GM19025 (cell line): ENCODE measurements around the gene RAET1G.
"Not testable (repeated sequence)": the region's sequence is repeated elsewhere in the genome, so short reads cannot be mapped to it uniquely, and the experiment has no call there.

Experiments
- ATAC-seq: cut with Tn5 transposase; IDR thresholded peaks from one replicate; pipeline ENCODE4 v1.9.1; 2021; ENCODE audit warnings: mild to moderate bottlenecking, low read depth, moderate library complexity; ENCODE audit not compliant: unreplicated experiment

RAET1G gene, protein sequence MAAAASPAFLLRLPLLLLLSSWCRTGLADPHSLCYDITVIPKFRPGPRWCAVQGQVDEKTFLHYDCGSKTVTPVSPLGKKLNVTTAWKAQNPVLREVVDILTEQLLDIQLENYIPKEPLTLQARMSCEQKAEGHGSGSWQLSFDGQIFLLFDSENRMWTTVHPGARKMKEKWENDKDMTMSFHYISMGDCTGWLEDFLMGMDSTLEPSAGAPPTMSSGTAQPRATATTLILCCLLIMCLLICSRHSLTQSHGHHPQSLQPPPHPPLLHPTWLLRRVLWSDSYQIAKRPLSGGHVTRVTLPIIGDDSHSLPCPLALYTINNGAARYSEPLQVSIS

GRCh38 chr6:149922642-149923326, at the start of gene RAET1G:
Gene RAET1G (minus strand): TSS chr6:149923121. CDS start chr6:149923010, 111 bp downstream.
- no peak for ATAC-seq

GRCh38 chr6:149969635-149970034, 46.7 kb upstream of the RAET1G start:
- ATAC-seq, result no peak

DNA sequence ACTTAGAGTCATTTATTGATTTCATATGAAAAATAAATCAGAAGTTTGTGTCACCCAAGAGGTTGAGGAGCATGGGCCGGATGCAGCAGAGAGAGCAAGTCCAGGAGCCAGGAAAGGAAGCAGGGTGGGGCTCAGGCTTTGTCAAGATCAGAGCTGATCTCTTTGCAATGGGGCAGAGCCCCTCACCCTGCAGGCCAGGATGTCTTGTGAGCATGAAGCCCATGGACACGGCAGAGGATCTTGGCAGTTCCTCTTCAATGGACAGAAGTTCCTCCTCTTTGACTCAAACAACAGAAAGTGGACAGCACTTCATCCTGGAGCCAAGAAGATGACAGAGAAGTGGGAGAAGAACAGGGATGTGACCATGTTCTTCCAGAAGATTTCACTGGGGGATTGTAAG, 46.0 kb upstream of the RAET1G start:
- ATAC-seq, result not testable (repeated sequence)

DNA sequence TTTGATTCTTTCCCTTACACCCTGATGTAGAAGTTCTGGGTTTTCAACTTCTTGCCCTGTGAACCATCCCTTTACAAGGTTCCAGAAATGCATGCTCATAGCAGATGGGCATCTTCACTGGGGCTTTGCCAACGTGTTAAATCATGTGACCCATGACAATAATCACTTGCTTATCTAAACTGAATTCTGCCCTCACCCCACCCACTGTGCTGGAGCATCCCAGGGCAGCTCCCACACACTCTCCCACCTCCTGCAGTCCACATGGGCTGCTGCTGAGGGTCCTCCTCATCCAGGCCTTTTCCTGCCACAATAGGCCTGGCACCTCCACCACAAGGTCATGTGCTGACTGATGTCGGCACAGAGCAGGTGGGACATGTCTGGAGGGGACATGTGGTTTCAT, 45.1 kb upstream of the RAET1G start:
- not testable (repeated sequence) for ATAC-seq

DNA sequence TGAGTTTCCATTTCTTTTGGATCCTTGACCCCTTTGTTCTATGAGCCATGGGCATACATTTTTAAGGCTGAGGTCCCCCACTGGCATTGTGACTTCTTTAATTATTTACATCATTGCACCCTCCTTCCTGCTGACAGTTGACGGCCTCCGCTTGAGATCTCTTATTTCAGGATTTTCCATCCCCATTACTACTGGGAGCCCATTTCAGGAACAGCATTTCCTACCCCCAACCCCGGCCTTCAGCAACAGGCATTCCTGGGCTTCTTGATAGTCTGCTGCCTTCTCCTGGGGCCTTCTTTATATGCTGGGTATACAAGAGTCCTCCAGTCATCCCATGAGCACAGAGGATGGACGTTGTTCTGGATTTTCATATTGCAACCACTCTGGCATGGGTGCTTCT, 44.7 kb upstream of the RAET1G start:
- no peak for ATAC-seq

DNA sequence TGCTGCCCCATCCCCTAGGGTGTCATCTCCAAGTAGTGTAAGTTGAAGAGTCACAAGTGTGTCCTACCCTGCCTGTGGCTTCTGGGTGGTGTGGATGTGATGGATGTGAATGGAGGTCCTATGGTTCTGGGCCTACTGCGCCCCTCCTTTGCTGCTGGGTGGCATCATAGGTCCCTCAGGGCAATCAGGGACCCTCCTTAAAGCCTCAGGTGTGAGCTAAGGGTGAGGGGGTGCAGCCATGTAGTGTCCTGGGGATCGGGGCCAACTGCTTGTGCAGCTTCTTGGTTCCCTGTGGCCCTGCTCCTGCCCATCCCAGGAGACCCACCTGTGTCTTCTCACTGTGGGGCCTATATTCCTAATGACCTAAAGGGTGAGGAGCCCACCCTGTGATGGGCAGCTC, 43.4 kb upstream of the RAET1G start:
- ATAC-seq, result not testable (repeated sequence)

DNA sequence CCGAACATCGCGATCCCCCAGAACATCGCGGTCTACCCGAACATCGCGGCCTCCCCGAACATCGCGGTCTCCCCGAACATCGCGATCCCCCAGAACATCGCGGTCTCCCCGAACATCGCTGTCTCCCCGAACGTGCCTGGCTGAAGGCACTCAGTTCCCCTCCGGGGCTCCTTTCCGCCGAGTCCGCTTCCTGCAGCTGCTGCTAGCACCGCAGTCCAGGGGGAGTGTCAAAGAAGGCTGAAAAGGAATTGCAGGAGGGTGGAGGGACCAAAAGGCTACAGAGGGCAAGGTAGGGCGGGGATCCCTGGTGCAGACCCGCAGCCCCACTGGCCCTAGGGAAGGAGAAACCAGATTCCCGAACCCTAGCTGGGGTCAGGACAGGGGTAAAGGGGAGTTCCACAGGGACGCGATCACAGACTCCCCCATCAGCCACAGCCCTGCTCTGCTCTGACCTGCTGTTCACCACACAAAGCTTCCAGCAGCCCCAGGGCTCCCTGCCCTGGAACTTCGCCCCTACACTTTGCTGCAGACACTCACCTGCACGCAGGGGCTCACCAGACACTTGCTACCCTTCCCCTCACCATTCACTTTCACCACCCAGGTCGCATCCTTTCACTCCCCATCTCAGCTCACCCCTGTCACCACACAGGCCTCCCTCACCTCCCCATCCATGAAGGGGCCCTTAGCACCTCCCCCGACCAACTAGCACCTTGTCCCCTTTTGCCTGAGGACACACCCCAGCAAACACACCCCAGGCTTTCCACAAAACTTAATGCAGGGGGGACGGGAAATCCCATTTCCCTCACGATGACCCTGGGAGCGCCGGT, 42.5 kb upstream of the RAET1G start:
- no peak for ATAC-seq

DNA sequence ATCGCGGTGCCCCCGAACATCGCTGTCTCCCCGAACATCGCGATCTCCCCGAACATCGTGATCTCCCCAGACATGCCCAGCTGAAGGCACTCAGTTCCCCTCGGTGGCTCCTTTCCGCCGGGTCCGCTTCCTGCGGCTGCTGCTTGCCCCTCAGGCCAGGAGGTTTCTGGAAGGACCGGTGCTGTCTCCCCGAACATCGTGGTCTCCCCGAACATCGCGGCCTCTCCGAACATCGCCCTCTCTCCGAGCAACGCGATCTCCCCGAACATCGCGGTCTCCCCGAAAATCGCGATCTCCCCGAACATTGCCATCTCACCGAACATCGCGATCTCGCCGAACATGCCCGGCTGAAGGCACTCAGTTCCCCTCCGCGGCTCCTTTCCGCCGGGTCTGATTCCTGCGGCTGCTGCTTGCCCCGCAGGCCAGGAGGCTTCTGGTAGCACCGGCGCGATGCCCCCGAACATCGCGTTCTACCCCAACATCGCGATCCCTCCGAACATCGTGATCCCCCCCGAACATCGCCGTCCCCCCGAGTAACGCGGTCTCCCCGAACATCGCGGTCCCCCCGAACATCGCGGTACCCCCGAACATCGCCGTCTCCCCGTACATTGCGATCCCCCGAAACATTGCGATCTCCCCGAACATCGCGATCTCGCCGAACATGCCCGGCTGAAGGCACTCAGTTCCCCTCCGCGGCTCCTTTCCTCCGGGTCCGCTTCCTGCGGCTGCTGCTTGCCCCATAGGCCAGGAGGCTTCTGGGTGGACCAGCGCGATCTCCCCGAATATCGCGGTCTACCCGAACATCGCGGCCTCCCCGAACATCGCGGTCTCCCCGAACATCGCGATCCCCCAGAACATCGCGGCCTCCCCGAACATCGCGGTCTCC, 41.6 kb upstream of the RAET1G start:
- no peak for ATAC-seq

GRCh38 chr6:149963462-149964307, 40.8 kb upstream of the RAET1G start, which contains the start of gene ULBP1:
Gene ULBP1 (plus strand): TSS chr6:149963943. CDS start chr6:149964050, 107 bp downstream.
- no peak for ATAC-seq

DNA sequence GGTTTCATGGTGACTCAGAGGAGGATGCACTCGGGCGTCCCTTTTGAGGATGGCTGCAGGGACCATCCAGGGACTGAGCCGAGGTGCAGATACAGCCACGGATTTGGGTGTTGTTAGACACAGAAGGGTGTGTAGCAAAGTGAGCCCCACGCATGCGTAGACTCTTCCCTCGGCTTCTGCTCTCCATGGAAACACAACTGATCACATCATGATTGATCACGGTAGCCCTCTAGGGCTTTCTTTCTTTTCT, 40.2 kb upstream of the RAET1G start:
- no peak for ATAC-seq

DNA sequence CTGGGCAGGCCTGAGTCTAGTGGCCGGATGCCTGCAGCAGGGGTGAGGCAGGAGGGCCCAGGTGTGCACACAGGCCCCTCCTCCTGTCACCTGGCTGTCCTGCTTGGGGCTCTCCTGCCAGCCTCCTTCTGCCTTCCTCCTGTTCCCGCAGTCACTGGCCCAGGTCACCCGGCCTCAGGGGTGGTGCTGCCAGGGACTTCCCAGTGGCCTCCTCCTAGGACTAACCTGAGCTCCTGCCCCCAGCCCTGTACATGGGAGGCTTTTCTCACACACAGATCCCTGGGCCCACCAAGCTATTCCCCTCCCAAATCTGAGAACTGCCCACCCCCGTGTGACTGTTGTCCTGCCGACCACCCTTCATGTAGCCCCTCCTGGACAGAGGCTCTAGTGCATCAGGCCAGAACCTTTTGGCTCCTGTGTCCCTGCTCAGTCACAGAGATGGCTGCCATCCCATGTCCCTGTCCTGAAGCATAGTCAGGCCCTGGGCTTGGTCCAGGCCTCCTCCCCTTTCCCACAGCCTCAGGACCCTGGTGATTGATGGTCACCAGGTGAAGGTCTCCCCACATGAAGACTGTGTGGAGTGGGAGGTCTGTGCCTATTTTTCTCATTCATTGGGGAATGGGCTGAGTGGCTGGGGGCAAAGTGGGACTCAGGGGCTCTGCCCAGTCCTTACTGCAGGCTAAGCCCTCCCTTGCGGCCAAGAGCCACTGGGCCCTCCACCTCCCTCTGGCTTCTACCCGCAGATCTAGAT, 39.7 kb upstream of the RAET1G start:
- ATAC-seq, result no peak

DNA sequence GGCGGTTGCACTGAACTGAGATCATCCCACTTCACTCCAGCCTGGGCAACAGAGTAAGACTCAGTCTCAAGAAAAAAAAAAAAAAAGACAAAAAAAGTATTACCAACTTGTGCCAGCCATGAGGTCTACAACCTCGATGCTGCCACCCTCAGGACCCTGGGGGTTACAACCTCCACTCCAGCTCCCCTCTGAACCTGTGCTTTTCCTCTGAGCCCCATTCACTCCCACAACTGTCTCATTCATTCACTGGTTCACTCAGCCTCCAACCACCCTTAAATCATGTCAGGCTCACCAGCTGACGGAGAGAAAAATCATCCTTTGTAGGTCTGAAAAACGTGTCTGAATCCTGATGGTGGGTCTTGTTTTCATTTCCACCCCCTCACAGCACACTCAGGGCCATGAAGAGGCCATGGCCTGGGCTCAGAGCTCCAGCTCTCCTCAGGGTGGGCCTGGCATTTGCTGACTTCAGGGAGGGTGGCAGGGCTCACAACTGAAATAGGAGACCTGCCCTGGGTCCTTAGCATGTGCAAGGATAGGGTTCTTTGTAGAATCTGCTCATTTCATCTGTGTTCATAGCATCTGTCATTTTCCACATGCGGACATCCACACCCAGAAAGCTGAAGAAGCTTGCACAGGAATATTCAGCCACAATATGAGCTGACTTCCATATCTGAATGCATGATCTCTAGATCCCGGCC, 39.0 kb upstream of the RAET1G start:
- ATAC-seq, result no peak

- ATAC-seq, result no peak
Observed at GRCh38 chr6:149960488-149960887, 37.6 kb upstream of the RAET1G start.

GRCh38 chr6:149959806-149960205, 36.9 kb upstream of the RAET1G start:
- ATAC-seq, result not testable (repeated sequence)

- not testable (repeated sequence) for ATAC-seq
Observed at GRCh38 chr6:149958124-149958523, 35.2 kb upstream of the RAET1G start.

GRCh38 chr6:149955654-149956317, 32.9 kb upstream of the RAET1G start:
- ATAC-seq, result not testable (repeated sequence)

DNA sequence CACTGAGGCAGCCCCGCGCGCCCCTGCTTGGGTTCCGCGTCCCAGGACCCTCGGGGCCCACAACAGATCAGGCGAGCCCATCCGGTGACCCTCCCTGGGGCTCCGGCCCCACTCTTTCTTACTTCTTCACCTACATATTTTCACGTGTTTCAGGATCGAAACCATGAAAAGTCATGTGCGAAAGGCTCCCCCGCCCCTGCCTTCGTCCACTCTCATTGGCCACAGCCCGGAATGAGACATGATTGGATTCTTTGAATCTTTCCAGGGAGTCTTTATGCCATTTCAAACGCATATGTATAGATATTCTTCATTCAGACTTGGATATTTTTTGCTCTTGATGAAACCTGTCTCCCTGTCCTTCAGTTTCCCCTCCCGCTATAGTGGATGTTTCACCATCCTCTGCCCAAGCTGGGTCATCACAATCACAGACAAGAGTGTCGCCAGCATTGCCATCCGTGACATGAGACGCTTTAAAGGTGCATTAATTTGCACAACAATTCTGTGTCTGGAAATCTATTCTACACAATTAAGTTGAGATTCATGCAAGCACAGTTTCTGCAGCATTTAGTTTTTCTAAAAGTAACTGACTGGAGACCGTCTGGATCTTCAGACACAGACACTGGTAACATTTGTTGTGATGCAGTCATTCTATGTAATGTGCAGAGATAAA, 32.2 kb upstream of the RAET1G start:
- not testable (repeated sequence) for ATAC-seq
